ENCODE measurements around the gene KRT76. TPM values are rescaled to one million over a fixed set of nuclear protein-coding genes. Genes with fewer than 3 reads are reported as not detected.

Gene KRT76
- not detected in 3 replicates for total RNA-seq

- Mint-ChIP-seq H3K4me3 (no peak within 1 kb of the TSS), H3K27me3 (ENCODE audit: low read depth) (peaks cover 88% of the 10 kb centered on the region), H3K4me1 (no peaks in the 10 kb centered on the region), H3K36me3 (no peaks in the 10 kb centered on the region), H3K27ac (no peak within 1 kb of the TSS), H3K9me3 (no peaks in the 10 kb centered on the region)
- TF ChIP-seq, protein P1, sequence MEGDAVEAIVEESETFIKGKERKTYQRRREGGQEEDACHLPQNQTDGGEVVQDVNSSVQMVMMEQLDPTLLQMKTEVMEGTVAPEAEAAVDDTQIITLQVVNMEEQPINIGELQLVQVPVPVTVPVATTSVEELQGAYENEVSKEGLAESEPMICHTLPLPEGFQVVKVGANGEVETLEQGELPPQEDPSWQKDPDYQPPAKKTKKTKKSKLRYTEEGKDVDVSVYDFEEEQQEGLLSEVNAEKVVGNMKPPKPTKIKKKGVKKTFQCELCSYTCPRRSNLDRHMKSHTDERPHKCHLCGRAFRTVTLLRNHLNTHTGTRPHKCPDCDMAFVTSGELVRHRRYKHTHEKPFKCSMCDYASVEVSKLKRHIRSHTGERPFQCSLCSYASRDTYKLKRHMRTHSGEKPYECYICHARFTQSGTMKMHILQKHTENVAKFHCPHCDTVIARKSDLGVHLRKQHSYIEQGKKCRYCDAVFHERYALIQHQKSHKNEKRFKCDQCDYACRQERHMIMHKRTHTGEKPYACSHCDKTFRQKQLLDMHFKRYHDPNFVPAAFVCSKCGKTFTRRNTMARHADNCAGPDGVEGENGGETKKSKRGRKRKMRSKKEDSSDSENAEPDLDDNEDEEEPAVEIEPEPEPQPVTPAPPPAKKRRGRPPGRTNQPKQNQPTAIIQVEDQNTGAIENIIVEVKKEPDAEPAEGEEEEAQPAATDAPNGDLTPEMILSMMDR (IDR thresholded peaks at IDR 0.05; ENCODE audit: unreplicated experiment), result no peak
- no peak for DNase-seq (ENCODE audit: low spot score in 2 of 2, unreplicated experiment in 2 of 2)
Measured at GRCh38 chr12:52776913-52777395, at the start of gene KRT76. Gene KRT76 (minus strand): TSS chr12:52777345. CDS start chr12:52777291, 54 bp downstream.

GRCh38 chr12:52825961-52826360 is 48.8 kb upstream of the KRT76 start:
- TF ChIP-seq, protein P1 (IDR thresholded peaks at IDR 0.05; ENCODE audit: unreplicated experiment), result no peak
- Mint-ChIP-seq H3K27me3 (ENCODE audit: low read depth) (peaks cover 12% of the 10 kb centered on the region), H3K4me1 (peaks cover 7% of the 10 kb centered on the region), H3K4me3 (no peak overlapping the region), H3K9me3 (no peaks in the 10 kb centered on the region), H3K27ac (no peak overlapping the region), H3K36me3 (no peaks in the 10 kb centered on the region)
- no peak for DNase-seq (ENCODE audit: low spot score in 2 of 2, unreplicated experiment in 2 of 2)

DNA sequence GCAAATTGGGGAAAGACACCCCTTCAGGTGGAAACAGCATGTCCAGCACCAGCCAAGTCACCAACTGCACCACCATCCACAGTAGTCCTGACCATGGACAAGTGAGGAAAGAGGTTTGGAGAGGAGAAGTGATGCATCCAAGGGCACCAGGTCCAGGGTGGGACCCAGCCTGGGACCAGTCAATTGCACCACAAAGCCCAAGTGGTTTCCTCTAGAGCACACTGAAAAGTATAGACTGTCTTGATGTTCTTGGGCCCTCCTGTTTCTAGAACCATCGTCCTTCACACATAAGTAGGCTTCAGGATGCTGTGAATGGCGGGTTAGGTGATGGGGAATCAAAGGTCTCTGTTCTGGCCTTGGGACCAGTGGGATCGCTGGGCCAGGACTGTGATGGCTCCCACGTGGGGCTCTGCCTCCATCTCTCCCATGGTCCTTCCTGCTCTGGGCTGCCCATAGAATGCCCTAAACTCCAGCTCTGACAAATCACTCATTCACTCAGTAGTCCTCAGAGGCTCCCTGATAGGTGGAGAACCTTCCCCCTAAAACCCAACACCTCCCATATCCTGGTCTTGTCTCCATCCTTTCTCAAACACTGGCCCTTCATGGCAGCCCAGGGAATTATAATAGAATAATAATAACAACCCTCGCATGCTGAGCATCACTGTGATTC is 47.7 kb upstream of the KRT76 start:
- no peaks in the 10 kb centered on the region for H3K9me3 Mint-ChIP-seq
- no peak overlapping the region for H3K4me3 Mint-ChIP-seq
- H3K36me3 Mint-ChIP-seq, result no peaks in the 10 kb centered on the region
- peaks cover 4% of the 10 kb centered on the region for H3K27me3 Mint-ChIP-seq (ENCODE audit: low read depth)
- no peak for DNase-seq (ENCODE audit: low spot score in 2 of 2, unreplicated experiment in 2 of 2)
- no peak overlapping the region for H3K27ac Mint-ChIP-seq
- TF ChIP-seq, protein P1 (IDR thresholded peaks at IDR 0.05; ENCODE audit: unreplicated experiment), result no peak
- peaks cover 14% of the 10 kb centered on the region for H3K4me1 Mint-ChIP-seq

DNA sequence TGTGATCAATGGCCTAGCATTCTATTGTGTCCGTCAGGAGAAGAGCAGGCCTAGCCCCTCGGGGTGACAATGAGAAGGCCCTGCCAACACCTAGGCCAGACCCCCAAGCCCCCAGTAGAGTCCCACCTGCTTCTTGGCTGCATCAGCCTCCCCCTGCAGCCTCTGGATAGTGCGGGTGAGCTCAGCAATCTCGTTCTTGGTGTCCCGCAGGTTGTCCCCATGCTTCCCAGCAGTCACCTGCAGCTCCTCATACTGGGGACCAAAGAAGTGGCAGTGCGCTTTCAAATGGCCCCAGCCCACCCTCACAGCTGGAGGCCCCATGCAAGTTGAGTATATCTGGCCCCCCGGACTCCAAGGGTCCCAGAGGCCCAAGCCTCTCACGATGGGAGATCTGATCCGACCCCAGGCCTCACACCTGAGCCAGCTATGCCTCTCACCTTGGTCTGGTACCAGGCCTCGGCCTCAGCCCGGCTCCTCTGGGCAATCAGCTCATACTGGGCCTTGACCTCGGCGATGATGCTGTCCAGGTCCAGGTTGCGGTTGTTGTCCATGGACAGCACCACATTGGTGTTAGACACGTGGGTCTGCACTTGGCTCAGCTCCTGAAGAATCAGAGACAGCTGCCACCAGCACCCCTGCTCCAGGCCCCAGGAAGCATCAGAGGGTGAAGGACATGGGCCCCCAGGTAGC is 46.8 kb upstream of the KRT76 start:
- peaks cover 2% of the 10 kb centered on the region for H3K27me3 Mint-ChIP-seq (ENCODE audit: low read depth)
- no peaks in the 10 kb centered on the region for H3K36me3 Mint-ChIP-seq
- no peak for DNase-seq (ENCODE audit: low spot score in 2 of 2, unreplicated experiment in 2 of 2)
- H3K4me3 Mint-ChIP-seq, result no peak overlapping the region
- H3K9me3 Mint-ChIP-seq, result no peaks in the 10 kb centered on the region
- no peak overlapping the region for H3K27ac Mint-ChIP-seq
- peaks cover 16% of the 10 kb centered on the region for H3K4me1 Mint-ChIP-seq
- TF ChIP-seq, protein P1 (IDR thresholded peaks at IDR 0.05; ENCODE audit: unreplicated experiment), result no peak

DNA sequence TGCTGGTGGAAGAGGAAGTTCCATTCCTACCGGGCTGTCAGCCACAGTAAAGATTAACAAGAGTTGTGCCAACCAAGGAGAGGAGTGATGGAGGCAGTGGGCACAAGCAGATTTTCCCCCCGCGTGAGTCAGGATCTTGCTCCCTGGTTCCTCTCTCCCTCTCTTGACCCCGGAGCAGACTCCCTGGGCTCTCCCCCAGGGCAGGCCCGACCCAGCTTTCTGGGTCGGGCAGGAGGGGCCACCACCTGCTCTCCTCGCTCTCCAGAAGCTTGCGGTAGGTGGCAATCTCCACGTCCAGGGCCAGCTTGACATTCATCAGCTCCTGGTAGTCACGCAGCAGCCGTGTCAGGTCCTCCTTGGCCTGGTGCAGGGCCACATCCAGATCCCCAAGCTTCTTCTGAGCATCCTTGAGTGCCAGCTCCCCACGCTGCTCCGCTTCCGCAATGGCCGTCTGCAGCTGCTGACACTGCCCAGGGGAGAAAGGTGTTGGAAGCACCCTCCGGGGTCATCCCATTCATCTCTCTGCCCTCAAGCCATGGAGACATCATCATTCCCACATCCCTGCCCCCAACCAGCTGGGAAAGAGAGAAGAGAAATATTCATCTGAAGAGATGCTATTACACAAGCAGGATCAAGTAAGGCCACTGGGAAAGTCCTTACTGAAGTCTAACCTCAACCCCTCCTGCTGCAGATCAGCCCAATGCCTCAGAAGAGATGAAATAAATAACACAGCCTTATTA is 45.8 kb upstream of the KRT76 start:
- Mint-ChIP-seq H3K36me3 (no peaks in the 10 kb centered on the region), H3K9me3 (no peaks in the 10 kb centered on the region), H3K27ac (no peak overlapping the region), H3K4me1 (peaks cover 21% of the 10 kb centered on the region), H3K27me3 (ENCODE audit: low read depth) (peaks cover 2% of the 10 kb centered on the region), H3K4me3 (no peak overlapping the region)
- DNase-seq (ENCODE audit: low spot score in 2 of 2, unreplicated experiment in 2 of 2), result no peak
- TF ChIP-seq, protein P1 (IDR thresholded peaks at IDR 0.05; ENCODE audit: unreplicated experiment), result no peak
